HG03025 (cell line): ENCODE results near the gene SLC35B2.

Source experiments
- ATAC-seq: cut with Tn5 transposase; IDR thresholded peaks from one replicate; pipeline ENCODE4 v1.9.1; 2021; ENCODE audit warnings: mild to moderate bottlenecking, moderate library complexity; ENCODE audit not compliant: unreplicated experiment, low FRiP score

The SLC35B2 gene

DNA sequence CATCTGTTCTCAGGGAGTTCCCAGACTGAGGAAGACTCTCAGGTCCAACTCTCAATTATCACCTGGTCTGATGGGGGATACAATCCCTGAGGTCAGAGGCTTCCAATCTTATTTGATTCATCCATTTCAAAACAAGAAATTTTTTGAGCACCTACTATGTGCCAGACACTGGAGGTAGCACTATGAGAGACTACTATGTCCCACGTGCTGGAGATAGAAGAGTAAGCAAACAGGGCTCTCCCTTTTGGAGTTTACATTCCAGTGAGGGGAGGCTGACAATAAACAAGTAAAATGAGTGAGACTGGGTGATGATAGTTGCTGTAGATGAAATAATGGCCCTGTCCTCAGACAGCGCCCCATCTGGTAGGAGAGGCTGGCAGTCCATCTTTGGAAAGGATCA, 29.4 kb upstream of the SLC35B2 start:
- no peak for ATAC-seq

DNA sequence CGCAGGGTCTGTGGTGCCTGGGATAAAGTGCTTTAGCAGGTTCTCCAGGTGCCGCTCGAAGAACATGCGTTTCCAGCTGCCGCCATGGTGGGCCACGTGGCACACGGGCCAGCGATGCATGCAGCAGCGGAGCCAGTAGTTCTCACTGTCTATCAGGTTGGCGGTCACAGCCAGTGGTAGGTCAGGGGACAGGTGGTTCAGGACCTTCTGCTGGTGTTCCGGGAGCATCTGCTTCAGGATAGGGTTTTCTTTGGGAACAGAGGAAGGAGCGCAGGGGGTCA, 28.9 kb upstream of the SLC35B2 start:
- no peak for ATAC-seq

DNA sequence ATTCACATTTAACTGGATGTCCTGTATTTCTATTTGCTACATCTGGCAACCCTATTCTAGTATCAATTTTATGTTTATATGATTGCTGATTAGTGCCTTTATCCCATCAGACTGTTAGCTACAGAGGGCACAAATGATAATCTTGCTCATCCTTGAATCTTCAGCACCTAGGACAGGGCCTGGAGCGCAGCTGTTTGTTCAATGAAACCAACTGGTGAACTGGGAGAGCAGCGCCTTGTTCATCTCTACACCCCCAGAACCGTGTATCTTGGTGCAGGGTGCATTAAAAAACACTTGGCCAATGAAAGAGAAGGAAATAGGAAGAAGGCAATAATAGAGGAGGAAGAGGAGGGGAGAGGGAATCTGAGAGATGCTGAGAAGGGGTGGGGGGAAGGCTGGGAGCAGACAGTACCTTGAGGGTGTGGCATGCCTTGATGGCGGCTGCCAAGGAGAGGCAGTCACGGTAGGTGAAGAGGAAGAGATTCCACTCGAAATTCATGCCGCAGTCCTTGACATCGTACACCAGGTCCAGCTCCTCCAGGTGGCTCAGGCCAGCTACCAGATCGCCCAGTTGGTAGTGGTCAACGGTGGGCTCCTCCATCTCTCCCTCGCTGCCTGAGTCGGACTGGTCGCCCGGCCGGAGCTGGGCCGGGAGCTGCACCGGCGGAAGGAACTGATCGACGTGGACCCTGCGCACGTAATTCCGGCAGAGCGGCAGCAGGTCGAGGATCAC, 28.4 kb upstream of the SLC35B2 start:
- ATAC-seq = no peak

DNA sequence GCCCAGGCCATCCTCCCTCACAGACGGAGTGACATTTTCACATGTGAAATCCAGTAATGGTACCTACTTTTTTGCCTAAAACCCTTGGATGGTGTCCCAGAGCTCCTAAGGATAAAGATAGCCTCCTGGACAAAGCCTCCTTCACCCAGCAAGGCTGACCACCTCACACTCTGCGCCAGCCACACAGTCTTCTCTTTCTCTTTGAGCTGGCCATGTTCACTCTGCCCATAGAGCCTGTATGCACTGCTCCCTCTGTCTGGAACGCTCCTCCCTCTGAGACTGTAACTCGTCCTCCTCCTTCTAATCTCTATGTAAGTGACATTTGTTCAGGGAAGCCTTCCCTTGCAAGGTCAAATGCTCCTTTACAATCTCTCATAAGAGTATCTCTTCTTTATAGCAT, 27.5 kb upstream of the SLC35B2 start:
- no peak for ATAC-seq

DNA sequence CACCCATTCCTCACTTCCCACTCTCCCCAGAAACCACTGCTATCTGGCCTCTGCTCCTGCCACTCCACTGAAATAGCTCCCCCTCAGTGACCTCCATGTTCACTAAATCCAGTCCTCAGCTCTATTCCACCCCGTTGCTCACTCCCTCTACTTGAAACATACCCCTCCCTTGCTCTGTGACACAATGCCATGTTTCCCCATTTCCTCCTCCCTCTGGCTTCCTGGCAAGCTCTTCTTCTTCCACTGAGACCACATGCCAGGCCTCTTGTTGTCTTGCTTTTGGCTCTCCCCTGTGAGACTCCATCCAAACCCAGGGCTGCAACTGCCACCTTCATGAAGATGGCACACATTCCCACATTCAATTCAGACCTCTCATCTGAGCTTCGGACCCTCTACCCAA, 26.8 kb upstream of the SLC35B2 start:
- no peak for ATAC-seq

DNA sequence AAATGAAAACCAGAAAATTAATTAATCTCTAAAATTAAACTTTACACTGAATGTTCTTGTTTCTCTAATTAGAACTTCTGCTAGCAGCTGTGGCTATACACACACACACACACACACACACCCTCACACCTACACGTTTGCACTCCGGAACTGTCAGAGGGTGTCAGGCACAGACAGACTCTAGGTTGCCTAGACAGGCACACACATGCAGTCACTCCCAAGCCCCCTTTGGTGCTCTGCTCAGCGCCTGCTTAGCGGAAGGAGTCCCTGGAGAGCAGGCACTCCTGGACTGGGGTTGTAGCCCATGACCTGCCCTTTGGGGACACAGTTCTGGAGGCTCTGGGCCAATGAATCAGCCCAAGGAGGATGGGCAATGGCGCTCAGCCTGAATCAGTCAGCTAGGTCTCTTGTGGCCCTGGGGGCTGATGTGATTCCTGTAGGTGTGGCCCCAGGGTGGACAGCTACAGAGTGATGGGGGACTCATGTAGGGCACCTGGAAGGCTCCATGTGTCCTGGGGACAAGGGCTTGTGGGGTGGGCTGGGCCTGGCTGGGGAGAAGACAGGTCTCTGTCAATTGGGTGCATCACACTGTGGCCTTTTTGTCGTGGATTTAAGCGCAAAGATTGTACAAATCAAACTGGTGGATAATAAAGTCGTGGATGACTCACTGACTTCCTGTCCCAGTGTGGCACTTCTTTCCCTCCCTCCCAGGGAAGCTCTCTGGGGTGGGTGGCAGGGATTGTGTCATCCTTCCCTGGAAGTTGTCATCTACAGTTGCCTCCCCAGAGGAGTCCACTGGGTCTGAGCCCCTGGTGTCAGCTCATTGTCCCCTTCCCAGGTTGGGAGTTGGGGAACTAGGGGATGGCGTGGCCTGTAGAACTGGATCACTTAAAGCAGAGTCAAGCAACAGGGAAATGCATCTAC, 21.7 kb upstream of the SLC35B2 start:
- ATAC-seq = no peak

DNA sequence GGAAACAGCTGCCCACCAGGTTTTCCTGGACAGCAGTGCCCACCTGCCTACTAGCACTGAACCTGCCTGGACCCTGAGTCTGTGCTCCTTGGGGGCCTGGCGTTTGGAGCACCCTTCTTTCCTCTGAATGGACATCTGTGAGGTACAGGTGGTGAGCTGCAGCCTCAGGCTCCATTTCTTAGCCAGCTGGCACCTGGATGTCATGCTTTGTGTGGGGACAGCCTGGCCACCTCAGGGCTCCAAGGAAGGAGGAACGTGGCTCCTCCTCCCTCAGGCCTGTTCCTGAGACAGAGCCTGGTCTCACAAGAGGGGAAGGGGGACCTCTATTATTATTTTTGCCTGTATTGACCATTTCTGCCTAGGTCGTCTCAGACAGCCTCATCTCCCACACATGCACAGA, 21.0 kb upstream of the SLC35B2 start:
- no peak for ATAC-seq

DNA sequence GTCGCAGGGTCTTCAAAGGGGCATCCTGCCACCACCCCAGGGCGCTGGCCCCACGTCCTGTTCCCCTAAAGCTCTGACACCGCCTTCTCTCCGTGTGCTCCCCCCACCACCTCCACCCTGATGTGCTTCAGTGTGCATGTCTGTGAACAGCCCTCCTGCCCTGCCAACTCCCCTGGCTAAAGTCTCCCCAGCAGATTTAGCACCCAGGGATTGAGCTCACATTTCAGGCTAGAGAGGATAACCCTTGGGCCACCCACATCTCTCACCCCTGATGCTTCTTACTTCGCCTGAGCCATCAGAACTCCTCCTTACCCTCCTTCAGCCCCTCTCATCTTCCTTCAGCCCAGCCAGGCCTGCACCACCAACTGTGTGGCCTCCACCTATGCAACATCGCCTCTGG, 20.4 kb upstream of the SLC35B2 start:
- no peak for ATAC-seq

DNA sequence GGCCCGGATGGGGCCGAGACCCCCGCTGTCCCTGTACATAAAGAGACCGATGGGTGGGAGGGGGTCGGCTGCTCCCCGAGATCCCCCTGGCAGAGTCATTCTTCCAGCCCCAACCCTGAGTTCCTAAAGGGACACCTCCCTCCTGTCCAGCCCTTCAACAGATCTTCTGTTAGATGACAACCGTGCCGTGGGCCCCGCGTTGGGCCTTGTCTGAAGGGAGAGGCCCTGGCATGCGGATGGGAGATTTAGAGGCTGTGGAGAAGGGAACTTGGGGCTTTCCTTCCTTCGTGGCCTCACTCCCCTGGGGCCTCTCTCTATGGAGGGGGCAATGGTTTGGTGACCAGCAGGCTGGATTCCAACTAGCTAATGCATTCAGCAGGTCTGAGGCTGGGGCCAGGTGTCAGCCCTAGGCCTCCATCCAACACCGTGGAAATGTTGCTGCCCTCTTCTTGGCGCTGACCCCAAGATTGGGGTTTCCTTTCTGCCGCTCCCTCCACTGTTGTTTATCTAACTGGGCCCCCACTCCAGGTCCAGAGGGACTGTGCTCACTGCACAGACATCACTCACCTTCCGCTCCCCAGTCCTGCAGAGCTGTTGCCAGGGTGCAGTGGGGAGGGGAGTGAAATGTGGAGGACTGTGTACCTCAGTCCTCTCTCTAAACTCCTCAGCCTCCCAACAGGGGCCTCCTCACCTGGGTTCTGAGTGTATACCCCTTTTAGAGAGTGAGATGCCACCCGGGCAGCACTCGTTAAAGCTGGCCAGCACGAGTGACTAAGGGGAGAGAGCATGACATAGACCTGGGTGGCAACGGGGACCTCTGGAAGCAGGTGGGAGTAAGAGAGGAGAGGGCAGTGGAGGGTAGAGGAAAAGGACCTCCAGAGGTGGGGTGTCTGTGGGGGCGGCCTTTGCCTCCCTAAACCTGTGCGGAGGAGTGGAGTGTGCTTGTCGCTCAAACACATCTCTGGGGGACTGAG, 19.6 kb upstream of the SLC35B2 start:
- no peak for ATAC-seq

DNA sequence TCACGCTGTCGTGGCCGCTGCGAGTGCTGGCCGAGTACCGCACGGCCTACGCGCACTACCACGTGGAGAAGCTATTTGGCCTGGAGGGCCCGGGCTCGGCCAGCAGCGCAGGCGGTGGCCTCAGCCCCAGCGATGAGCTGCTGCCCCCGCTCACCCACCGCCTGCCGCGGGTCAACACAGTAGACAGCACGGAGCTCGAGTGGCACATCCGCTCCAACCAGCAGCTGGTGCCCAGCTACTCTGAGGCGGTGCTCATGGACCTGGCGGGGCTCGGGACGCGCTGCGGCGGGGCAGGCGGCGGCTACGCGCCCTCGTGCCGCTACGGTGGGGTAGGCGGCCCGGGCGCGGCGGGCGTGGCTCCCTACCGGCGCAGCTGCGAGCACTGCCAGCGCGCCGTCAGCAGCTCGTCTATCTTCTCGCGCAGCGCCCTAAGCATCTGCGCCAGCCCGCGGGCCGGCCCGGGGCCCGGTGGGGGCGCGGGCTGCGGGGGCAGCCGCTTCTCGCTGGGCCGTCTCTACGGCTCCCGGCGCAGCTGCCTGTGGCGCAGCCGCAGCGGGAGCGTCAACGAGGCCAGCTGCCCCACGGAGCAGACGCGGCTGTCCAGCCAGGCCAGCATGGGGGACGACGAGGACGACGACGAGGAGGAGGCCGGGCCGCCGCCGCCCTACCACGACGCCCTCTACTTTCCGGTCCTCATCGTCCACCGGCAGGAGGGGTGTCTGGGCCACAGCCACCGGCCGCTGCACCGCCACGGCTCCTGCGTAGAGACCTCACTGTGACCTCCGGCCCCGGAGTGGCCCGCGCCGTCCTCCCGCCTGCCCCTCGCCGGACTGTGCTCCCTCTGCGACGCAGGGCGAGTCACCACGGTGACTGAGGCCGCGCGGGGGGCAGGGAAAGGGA, 18.7 kb upstream of the SLC35B2 start:
- ATAC-seq = no peak

DNA sequence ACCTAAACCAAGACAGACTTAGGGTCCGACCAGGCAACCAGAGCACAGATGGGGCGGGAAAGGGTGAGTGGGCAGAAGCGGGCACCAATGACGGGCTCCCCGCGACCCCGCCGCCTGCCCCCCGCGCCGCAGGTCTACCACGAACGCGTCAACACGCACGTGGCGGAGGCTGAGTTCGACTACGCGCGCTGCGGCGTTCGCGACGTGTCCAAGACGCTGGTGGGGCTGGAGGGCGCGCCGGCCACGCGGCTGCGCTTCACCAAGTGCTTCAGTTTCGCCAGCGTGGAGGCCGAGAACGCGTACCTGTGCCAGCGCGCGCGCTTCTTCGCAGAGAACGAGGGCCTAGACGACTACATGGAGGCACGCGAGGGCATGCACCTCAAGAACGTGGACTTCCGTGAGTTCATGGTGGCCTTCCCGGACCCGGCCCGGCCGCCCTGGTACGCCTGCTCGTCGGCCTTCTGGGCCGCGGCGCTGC, 18.0 kb upstream of the SLC35B2 start:
- no peak for ATAC-seq

DNA sequence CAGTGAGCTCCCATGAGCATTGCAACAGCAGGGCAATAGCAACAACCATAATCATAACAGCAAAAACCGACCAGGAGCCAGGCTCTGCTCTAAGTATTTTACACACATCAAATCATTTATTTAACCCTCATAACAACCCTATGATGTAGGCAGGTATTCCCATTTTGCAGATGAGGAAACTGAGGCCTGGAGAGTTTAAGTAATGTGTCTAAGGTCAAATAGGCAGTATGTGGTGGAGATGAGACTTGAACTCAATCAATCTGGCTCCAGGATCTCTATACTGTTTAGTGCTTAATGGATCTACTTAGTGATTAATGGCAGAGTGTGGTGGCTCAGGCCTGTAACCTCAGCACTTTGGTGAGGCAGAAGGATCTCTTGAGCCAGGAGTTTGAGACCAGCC, 16.3 kb upstream of the SLC35B2 start:
- no peak for ATAC-seq

DNA sequence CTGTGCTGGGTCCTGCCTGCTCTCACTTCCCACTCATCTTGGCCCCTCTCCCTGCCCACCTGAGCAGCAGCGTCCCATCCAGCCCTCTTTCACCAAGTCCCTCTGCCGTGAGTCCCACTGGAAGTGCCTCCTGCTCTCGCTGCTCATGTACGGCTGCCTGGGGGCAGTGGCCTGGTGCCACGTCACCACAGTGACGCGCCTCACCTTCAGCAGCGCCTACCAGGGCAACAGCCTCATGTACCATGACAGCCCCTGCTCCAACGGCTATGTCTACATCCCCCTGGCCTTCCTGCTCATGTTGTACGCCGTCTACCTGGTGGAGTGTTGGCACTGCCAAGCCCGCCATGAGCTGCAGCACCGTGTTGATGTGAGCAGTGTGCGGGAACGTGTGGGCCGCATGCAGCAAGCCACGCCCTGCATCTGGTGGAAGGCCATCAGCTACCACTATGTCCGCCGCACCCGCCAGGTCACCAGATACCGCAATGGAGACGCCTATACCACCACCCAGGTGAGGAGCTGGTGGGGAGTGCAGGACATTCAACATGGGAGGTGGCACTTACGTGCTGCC, 15.8 kb upstream of the SLC35B2 start:
- no peak for ATAC-seq

DNA sequence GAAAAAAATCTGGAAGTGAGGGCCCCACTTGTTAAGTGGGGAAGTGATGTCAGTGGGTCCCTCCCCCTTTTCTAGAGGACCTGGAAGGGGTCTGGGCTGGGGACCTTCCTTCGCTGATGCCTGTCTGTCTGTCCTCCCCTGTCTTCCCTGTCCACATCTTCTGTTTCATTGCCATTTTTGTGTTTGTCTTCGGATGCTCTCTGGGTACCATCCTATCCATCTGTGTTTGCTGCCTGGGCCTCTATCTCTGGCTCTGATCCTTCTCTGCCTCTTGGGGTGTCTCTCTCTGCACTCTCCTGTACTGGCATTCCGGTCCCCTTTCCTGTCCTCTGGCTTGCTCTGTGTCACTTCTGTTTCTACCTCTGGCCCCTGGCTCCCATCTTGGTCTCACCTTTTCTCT, 15.2 kb upstream of the SLC35B2 start:
- ATAC-seq = no peak

DNA sequence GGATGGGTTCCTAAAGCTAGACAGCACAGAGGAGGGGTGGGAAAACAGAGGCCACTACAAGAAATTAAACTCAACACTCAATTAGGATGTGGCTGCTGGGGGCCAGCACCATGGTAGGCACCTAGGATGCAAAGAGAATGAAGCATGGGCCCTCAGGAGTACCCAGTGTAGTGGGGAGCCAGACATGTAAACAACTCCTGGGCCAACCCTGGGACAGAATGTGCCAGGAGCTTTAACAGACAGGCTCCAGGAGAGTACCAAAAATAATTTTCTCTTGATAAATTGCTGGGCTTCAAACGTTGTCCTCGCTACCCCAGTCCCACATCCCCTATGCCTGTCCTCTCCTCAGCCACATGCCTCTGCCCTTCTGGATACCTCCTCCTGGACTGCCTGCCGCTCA, 14.6 kb upstream of the SLC35B2 start:
- ATAC-seq = no peak

DNA sequence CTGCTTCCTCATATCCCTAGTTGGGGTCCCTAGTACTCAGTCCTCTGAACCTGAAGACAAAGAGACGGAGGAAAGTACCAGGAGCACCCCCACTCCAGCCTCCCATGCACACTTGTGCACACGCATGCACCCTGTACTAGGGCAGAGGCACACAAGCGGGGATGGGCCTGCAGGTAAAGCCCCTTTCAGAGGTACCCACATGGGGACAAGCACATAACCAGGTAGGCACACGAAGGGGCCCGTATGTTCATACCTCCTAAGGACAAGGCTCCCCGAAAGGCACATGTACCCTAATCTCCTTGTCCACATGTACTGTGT, 14.0 kb upstream of the SLC35B2 start:
- ATAC-seq = no peak

DNA sequence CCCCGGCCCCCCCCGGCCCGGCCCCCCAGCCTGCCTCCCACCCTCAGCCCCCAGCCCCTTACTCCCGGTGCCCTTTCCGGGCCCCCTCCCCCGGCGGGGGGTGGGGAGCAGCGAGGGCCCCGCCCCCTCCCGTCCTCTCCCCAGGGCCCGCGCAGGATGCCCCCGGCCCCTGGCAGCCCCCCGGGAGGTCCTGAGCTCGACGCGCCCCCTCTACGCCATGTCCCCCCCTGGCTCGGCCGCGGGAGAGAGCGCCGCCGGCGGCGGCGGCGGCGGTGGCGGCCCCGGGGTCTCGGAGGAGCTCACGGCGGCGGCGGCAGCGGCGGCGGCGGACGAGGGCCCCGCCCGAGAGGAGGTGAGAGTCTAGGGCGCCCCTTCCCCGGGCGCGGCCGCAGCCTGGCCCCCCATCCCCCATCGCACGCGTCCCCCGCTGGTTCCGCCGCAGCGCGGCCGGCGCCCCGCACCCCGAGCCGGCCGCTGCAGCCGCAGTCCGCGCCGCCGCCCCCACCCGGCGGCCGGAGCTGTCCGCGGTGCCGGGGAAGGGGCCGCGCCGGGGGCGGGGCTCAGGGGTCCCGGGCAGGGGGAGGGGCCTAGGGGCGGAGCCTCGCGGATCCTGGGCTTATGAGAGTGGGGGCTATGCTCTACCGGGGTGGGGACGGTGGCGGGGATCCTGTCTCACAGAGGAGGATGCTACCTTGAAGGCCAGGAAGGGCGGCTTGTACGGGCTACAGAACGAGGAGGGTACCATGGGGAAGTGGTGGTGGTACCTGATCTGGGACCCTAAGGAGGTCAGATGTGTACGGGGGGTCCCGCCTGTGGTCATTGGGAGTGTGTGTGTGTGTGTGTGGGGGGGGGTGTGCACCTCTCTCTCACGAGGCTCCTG, 13.4 kb upstream of the SLC35B2 start:
- ATAC-seq = no peak

DNA sequence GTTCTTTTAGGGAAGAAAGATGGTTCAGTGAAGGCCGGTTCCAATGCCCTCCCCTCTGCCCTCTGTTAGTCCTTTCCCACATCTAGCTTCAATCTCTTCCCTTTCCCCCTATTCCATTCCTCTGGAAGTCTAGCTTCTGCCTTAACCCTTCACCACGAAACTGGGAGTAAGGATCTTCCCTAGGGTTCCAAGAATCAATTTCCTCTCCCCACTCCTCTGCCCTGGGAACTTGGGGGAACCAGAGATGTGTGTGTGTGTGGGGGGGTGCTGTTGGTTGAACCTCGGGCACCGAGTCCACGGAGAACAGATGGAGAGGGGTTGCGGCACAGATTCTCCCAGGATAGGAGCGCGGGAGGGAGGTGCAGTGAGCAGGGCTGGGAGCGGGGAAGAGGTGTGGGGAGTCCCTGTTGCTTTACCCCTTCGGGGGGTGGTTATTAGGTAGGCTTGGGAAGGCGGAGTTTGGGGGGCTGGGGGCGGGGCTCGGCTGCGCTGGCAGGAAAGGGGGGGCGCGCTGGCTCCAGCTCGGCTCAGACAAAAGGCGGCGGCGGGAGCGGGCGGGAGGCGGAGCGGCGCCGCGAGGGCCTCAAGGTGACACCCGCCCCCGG, 12.7 kb upstream of the SLC35B2 start, which contains the start of gene TMEM151B:
TSS of gene TMEM151B (plus strand) at position 530 of the 605 bp plus-strand sequence. CDS start 293 bp downstream, outside the sequence.
- ATAC-seq = no peak
